Suprapubic skin (tissue), 4 donors: ENCODE data around the gene RHOB.
A peak's percentile ranks its signal among the peaks of the same experiment; 100 is the strongest.

Experiments used
- POLR2A ChIP-seq, 2 donors: fragments of 450-650 bp; IDR thresholded peaks; one replicate each; pipeline ENCODE4 v1.6.1; 2017; ENCODE audit warnings: antibody characterized with exemption in 2 of 2, mild to moderate bottlenecking in 2 of 2, moderate library complexity in 2 of 2
- POLR2AphosphoS5 ChIP-seq, 3 donors: sonication (generic); formaldehyde crosslinking; IDR thresholded peaks; one replicate each; pipeline ENCODE4 v1.6.1; 2017; ENCODE audit warnings: antibody characterized with exemption in 3 of 3
- TF ChIP-seq, protein P1 (sequence below), 2 donors: fragments of 200-600 bp in 1 of 2; fragments of 450-650 bp in 1 of 2; sonication (generic) in 1 of 2; IDR thresholded peaks; one replicate each; pipeline ENCODE4 v1.5.1; 2016 to 2019; ENCODE audit warnings: antibody characterized with exemption in 2 of 2, mild to moderate bottlenecking in 1 of 2, moderate library complexity in 1 of 2

DNA sequence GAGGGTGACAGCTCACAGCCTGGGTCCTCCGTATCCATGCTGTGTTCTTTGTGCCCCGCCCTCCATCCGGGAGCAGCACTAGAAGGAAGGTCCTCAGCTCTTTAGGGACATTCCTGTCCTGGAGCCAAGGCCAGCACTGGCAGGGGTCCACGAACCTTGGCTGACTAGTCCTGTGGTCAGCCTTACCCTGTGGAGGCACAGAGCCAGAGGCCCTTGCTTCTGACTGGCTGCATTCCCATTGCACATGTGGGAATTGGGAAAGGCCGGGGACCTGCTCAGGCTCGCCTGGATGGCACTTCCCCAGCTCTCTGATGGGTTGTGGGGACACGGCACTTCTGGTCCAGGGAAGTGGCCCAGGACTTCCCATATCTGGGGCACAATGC, 24.9 kb upstream of the RHOB start:
- TF ChIP-seq, protein P1, sequence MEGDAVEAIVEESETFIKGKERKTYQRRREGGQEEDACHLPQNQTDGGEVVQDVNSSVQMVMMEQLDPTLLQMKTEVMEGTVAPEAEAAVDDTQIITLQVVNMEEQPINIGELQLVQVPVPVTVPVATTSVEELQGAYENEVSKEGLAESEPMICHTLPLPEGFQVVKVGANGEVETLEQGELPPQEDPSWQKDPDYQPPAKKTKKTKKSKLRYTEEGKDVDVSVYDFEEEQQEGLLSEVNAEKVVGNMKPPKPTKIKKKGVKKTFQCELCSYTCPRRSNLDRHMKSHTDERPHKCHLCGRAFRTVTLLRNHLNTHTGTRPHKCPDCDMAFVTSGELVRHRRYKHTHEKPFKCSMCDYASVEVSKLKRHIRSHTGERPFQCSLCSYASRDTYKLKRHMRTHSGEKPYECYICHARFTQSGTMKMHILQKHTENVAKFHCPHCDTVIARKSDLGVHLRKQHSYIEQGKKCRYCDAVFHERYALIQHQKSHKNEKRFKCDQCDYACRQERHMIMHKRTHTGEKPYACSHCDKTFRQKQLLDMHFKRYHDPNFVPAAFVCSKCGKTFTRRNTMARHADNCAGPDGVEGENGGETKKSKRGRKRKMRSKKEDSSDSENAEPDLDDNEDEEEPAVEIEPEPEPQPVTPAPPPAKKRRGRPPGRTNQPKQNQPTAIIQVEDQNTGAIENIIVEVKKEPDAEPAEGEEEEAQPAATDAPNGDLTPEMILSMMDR (IDR thresholded peaks at IDR 0.05), result no peak
- TF ChIP-seq POLR2A (IDR thresholded peaks at IDR 0.05) (no peak), POLR2AphosphoS5 (IDR thresholded peaks at IDR 0.05) (peak in 2 of 3 donors; percentile 84 to 90)
